Esophagus (tissue), 2 donors: Measurements from ENCODE around the gene TSPAN12. TPM values are rescaled to one million over a fixed set of nuclear protein-coding genes. Genes with fewer than 3 reads are reported as not detected.
"Not testable (repeated sequence)": the region's sequence is repeated elsewhere in the genome, so short reads cannot be mapped to it uniquely, and the experiment has no call there.

Experiments
- H3K27ac ChIP-seq, 2 donors: one replicate each; pipeline ENCODE4 v1.5.1; 2013; ENCODE audit warnings: low read depth in 2 of 2, mild to moderate bottlenecking in 2 of 2, inconsistent platforms in 1 of 2, low read length in 1 of 2, moderate library complexity in 1 of 2
- H3K27me3 ChIP-seq, 2 donors: one replicate each; pipeline ENCODE4 v1.6.1; 2013; ENCODE audit warnings: low read length in 2 of 2, control low read depth in 1 of 2, mild to moderate bottlenecking in 1 of 2; ENCODE audit not compliant: insufficient read depth in 2 of 2, control insufficient read depth in 1 of 2
- H3K36me3 ChIP-seq, 2 donors: one replicate each; pipeline ENCODE4 v1.6.1; 2013; ENCODE audit warnings: low read length in 1 of 2; ENCODE audit not compliant: control insufficient read depth in 2 of 2, insufficient read depth in 2 of 2
- H3K4me1 ChIP-seq, 2 donors: one replicate each; pipeline ENCODE4 v1.6.1; 2013; ENCODE audit warnings: low read length in 1 of 2; ENCODE audit not compliant: control insufficient read depth in 2 of 2, insufficient read depth in 2 of 2
- H3K4me3 ChIP-seq, 2 donors: one replicate each; pipeline ENCODE4 v1.5.1; 2013; ENCODE audit warnings: low read length in 2 of 2, mild to moderate bottlenecking in 2 of 2, low read depth in 1 of 2, moderate library complexity in 1 of 2
- H3K9me3 ChIP-seq, 2 donors: one replicate each; pipeline ENCODE4 v1.6.1; 2013; ENCODE audit warnings: mild to moderate bottlenecking in 2 of 2, low read depth in 1 of 2, low read length in 1 of 2, moderate library complexity in 1 of 2; ENCODE audit not compliant: control insufficient read depth in 2 of 2, insufficient read depth in 1 of 2
- WGBS, 2 donors: extraction: QIAGEN DNeasy Blood & Tissue Kit; methylation state at CpG; one replicate each; pipeline ENCODE4 v1.1.7; 2013; 5-methylcytosine and 5-hydroxymethylcytosine counted together
- polyA plus RNA-seq, 2 donors: library from polyadenylated mRNA; stranded (reverse); fragments of 200-250 nt; gene quantifications; one replicate each; pipeline ENCODE4 v1.2.3, GENCODE V29; 2013
- donor health status: healthy with polysubstance abuse.
- donor health status: Bipolar disorder and iron deficiency.

TSPAN12 gene
- polyA plus RNA-seq, 2 donors = 2.4 to 3.0 TPM

DNA sequence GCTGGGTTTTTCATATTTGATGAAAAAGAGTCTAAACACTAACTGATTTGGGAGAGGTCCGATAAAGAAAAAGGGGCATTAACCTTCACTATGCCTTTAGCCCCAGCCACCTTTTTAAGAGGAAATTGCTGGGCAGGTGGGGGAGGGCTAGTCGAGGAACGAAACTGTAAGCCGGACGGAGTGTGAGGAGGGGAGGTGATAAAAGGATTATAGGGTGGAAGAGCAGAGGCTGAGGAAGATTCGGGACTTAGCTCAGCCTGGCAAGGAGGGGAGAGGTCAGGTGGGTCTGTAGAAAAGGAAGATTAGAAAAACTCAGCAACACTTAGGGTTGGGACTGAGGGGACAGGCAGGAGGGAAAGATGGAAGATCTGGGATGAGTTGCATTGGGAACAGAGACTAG, 77.0 kb downstream of the TSPAN12 start:
- no peak overlapping the region for H3K27ac ChIP-seq
- H3K36me3 ChIP-seq = no peaks in the 10 kb centered on the region
- H3K4me1 ChIP-seq = no peaks in the 10 kb centered on the region
- no peak overlapping the region for H3K4me3 ChIP-seq
- 85% methylated on average over 6 of the region's 6 CpGs for WGBS, 2 donors
- no peaks in the 10 kb centered on the region for H3K27me3 ChIP-seq
- no peaks in the 10 kb centered on the region for H3K9me3 ChIP-seq

DNA sequence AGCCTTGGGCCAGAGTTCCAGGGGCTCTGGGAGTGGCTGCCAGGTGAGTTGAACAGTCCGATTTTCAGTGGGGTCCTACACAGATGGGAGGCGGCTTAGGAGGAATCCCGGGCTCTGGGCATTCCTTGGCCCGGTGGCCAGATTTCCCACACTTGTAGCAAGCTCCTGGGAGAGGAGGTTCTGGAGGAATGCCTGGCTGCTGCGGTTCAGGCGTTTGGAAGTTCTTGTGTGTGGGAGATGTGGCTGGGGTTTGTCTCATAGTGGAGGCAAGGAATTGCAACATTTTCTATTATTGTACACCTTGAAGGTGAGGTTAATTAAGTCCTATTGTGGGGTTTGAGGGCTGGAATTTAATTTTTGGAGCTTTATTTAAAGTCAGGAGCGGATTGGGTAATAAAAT, 77.5 kb downstream of the TSPAN12 start:
- not testable (repeated sequence) for H3K36me3 ChIP-seq, H3K27ac ChIP-seq, H3K27me3 ChIP-seq, H3K4me1 ChIP-seq, H3K9me3 ChIP-seq, H3K4me3 ChIP-seq
- 82 to 90% methylated on average over 7 of the region's 7 CpGs for WGBS, 2 donors

DNA sequence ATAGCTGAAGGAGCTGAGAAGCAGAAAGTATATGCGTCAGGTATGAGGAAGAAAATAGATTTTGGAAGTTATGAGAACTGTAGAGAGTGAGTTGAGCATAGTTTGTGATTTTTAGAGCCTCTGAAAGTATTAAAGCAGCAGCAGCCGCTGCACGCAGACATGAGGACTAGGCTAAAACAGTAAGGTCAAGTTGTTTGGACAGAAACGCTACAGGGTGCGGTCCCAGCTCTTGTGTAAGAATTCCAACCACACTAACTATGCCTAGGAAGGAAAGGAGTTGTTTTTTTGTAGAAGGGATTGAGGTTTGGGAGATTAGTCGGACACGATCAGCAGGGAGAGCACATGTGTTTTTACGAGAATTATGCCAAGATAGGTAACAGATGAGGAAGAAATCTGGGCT, 78.9 kb downstream of the TSPAN12 start:
- not testable (repeated sequence) for H3K9me3 ChIP-seq, H3K36me3 ChIP-seq, H3K27me3 ChIP-seq, H3K4me1 ChIP-seq, H3K4me3 ChIP-seq, H3K27ac ChIP-seq
- 88 to 89% methylated on average over 8 of the region's 8 CpGs for WGBS, 2 donors

DNA sequence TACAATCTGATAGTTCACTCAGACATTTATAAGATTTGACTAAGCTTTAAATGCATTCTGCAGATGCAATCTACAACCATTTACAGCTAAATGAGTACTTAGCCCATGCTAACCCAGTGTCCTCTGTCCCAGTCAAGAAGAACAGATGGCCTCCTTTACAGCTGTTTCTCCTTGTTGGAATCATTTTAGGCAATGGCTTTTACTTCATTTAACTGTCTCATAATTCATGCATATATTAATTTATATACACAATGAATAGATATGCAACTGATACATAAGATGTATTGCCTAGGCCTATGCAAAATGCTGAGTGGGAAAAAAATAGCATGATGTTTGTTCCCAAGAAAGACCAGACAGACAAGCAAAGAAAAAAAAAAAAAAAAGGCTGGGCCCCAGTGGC, 82.2 kb downstream of the TSPAN12 start:
- Histone ChIP-seq H3K27me3 (no peaks in the 10 kb centered on the region), H3K4me3 (no peak overlapping the region), H3K9me3 (no peaks in the 10 kb centered on the region), H3K27ac (no peak overlapping the region), H3K4me1 (no peaks in the 10 kb centered on the region), H3K36me3 (no peaks in the 10 kb centered on the region)

DNA sequence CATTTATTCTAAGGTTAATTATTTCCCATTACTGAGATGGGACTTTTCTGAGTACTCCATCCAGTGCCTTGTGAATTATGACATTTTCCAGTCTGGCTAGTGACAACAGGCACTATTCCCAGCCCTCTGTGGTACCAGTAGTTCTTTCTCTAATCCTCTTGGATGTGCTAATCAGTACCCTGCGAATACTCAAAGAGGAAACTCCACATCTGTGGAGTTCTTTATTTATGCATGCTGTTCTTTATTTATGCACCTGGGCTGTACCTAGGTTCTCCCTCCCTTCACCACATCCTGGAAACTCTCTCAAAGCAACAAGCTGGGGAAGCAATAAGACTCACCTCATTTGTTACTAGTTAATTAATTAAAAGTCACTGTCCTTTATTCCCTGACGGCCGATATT, 83.5 kb downstream of the TSPAN12 start:
- Histone ChIP-seq H3K27me3 (no peaks in the 10 kb centered on the region), H3K36me3 (no peaks in the 10 kb centered on the region), H3K4me1 (no peaks in the 10 kb centered on the region), H3K27ac (no peak overlapping the region), H3K4me3 (no peak overlapping the region), H3K9me3 (no peaks in the 10 kb centered on the region)
- 63 to 71% methylated on average over 3 of the region's 3 CpGs for WGBS, 2 donors

DNA sequence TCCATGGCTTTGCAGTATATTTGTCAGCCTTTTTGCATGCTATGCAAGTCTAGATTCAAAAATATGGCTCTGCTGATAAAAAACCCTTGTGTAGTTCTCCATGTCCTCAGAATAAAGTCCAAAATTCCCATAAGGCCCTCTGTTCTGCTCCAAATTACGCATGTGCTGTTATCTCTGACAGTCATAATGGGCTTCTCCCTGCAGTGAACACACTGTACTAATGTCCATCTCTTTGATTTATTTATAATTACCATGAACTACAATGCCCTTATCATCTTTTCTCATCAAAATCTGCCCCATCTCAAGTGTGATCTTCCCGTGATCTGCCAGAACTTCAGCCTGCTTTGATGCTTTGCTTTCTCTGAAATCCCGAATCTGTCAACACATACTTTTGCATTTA, 87.7 kb downstream of the TSPAN12 start:
- H3K4me3 ChIP-seq = no peak overlapping the region
- H3K9me3 ChIP-seq = no peaks in the 10 kb centered on the region
- H3K27ac ChIP-seq = no peak overlapping the region
- H3K36me3 ChIP-seq = no peaks in the 10 kb centered on the region
- no peaks in the 10 kb centered on the region for H3K4me1 ChIP-seq
- H3K27me3 ChIP-seq = no peaks in the 10 kb centered on the region
- WGBS, 2 donors = 80% methylated on average over 3 of the region's 3 CpGs

DNA sequence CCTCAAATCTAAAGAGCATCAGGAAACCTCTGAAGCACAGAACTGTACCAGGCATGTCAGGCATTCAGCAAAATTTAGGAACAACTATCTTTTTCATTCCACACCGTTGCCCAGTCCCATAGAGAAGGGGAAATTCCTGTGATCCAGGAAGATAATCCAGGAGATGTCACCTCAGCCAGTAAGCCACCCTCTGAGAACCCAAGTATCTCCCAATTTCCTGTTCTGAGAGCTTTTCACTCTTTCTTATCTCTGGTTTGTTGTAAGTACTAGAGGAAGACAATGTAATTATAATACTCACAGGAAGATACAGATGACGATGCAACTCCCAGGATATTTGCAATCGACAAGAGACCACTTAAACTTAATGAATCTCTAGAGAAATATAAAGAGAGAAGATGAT, 97.1 kb downstream of the TSPAN12 start:
- WGBS, 2 donors = 64% methylated on average over 3 of the region's 3 CpGs
- no peaks in the 10 kb centered on the region for H3K27me3 ChIP-seq
- no peaks in the 10 kb centered on the region for H3K36me3 ChIP-seq
- H3K4me3 ChIP-seq = no peak overlapping the region
- H3K4me1 ChIP-seq = no peaks in the 10 kb centered on the region
- no peak overlapping the region for H3K27ac ChIP-seq
- H3K9me3 ChIP-seq = no peaks in the 10 kb centered on the region

DNA sequence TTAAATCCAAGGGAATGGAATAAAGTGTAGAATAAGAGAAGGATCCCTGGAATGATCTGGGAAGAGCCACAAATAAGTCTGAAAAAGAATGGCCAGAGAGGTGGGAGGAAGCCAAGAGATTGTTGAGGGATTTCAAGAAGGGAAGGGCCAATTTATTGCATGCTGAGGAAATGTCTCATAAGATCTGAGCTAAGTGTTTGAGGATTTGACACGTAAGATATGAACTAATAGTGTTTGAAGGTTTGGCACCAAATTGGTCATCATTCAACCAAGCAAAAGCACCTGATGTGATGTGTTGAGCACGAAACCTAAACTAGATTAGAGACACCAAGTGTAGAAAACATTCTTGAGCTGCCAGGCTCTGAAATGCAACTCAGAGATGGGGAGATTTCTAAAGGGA, 97.9 kb downstream of the TSPAN12 start:
- WGBS, 2 donors = 73 to 81% methylated on average over 2 of the region's 2 CpGs
- no peaks in the 10 kb centered on the region for H3K27me3 ChIP-seq

DNA sequence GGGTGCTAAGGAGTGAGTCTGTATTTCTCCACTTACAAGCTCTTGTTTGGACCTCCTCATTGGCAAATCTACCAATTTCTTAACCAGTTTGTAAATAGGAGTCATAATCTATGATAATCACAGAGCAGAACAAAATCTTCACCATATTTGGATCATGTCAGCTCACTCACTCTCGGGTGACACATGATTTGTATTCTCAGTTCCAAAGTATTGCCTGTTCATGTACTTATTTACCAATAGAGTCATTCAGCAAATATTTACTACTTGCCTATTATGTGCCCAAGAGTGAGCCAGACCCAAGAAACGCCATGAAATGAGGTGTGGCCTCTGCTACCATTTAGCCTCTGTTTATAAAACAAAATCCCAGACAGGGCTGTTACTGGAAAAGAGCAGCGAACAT, 114.8 kb downstream of the TSPAN12 start:
- Histone ChIP-seq H3K9me3 (no peaks in the 10 kb centered on the region), H3K27me3 (no peaks in the 10 kb centered on the region), H3K36me3 (no peaks in the 10 kb centered on the region), H3K27ac (no peak overlapping the region), H3K4me1 (no peaks in the 10 kb centered on the region), H3K4me3 (no peak overlapping the region)
- 61 to 63% methylated on average over 3 of the region's 3 CpGs for WGBS, 2 donors

More for the DNA sequence above, 97.9 kb downstream of the TSPAN12 start:
- no peak overlapping the region for H3K4me3 ChIP-seq
- H3K9me3 ChIP-seq = no peaks in the 10 kb centered on the region
- no peak overlapping the region for H3K27ac ChIP-seq
- H3K4me1 ChIP-seq = no peaks in the 10 kb centered on the region
- no peaks in the 10 kb centered on the region for H3K36me3 ChIP-seq

DNA sequence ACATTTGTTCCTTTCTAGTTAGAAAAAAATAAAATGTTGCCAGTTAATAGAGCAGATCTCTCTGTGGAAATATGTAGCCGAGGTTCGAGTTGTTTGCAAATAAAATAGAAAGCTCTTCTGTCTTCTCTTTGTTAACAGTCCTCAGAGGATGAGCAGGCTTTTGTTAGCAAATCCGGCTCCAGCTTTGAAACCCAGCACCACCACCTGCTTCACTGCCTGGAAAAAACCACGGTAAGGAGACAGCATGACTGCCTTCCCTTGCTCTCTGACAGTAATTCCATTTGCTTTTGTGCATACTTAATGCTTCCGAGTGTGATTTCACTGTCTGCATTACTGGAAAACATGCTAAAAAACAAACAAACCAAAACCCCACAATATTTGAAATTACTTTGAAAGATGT, 115.6 kb downstream of the TSPAN12 start:
- Histone ChIP-seq H3K4me1 (no peaks in the 10 kb centered on the region), H3K4me3 (no peak overlapping the region), H3K27me3 (peaks cover 0 to under 1% of the 10 kb centered on the region in 2 donors), H3K27ac (no peak overlapping the region), H3K36me3 (no peaks in the 10 kb centered on the region), H3K9me3 (no peaks in the 10 kb centered on the region)
- WGBS, 2 donors = 42 to 55% methylated on average over 5 of the region's 5 CpGs
